ENCODE data around the gene GPSM3. TPM values are rescaled to one million over a fixed set of nuclear protein-coding genes. Genes with fewer than 3 reads are reported as not detected.
"Not testable (repeated sequence)": the region's sequence is repeated elsewhere in the genome, so short reads cannot be mapped to it uniquely, and the experiment has no call there.

Gene GPSM3
- total and polyA plus RNA-seq, 8 donors = 0.59 to 10.1 (median 4.5) TPM

- ATAC-seq = peak; percentile 86 to 93 (median 88)
- 0 to 1% methylated on average over 25 of the region's 25 CpGs for WGBS, 2 donors
- Histone ChIP-seq H3K9me3 (no peaks in the 10 kb centered on the region), H3K4me3 (peak overlapping the region in 3 of 4 donors; percentile 58 to 83 (median 58)), H3K36me3 (no peaks in the 10 kb centered on the region), H3K4me1 (peaks cover 0 to 18% (median 3%) of the 10 kb centered on the region in 3 donors), H3K27me3 (no peaks in the 10 kb centered on the region), H3K27ac (peak overlapping the region; percentile 99 to 100 (median 100))
- peak; percentile 88 for FAIRE-seq
- intact Hi-C loops (cut with DNase I) = no loop called here
- peak; percentile 45 to 66 (median 57) for TF ChIP-seq CTCF (IDR thresholded peaks at IDR 0.05)
- peak; percentile 100 for DNase-seq
Observed at GRCh38 chr6:32195652-32195901, 3.1 kb upstream of the GPSM3 start.

- no peak for TF ChIP-seq CTCF (IDR thresholded peaks at IDR 0.05)
- peak in 1 of 6 donors; percentile 61 for DNase-seq
- H3K4me1 ChIP-seq = peaks cover 0 to 18% (median 6%) of the 10 kb centered on the region in 3 donors
- peak overlapping the region; percentile 41 to 100 (median 92) for H3K27ac ChIP-seq
- peak overlapping the region in 2 of 4 donors; percentile 26 to 41 for H3K4me3 ChIP-seq
- no peaks in the 10 kb centered on the region for H3K9me3 ChIP-seq
- ATAC-seq = peak in 2 of 4 donors; percentile 5 to 8
- FAIRE-seq = no peak
- H3K27me3 ChIP-seq = no peaks in the 10 kb centered on the region
- no peaks in the 10 kb centered on the region for H3K36me3 ChIP-seq
- 17% methylated on average over 15 of the region's 15 CpGs for WGBS, 2 donors
- intact Hi-C loops (cut with DNase I) = no loop called here
Observed at GRCh38 chr6:32194825-32195651, 2.6 kb upstream of the GPSM3 start.

GRCh38 chr6:32194388-32194787 is 1.9 kb upstream of the GPSM3 start:
- 85 to 91% methylated on average over 4 of the region's 4 CpGs for WGBS, 2 donors
- TF ChIP-seq CTCF (IDR thresholded peaks at IDR 0.05) = no peak
- no peaks in the 10 kb centered on the region for H3K27me3 ChIP-seq
- intact Hi-C loops (cut with DNase I) = no loop called here
- no peak overlapping the region for H3K4me3 ChIP-seq
- H3K4me1 ChIP-seq = peaks cover 0 to 18% (median 6%) of the 10 kb centered on the region in 3 donors
- H3K36me3 ChIP-seq = no peaks in the 10 kb centered on the region
- H3K9me3 ChIP-seq = no peaks in the 10 kb centered on the region
- no peak for DNase-seq
- FAIRE-seq = no peak
- H3K27ac ChIP-seq = peak overlapping the region in 1 of 4 donors; percentile 85
- no peak for ATAC-seq

- Histone ChIP-seq H3K4me3 (peak overlapping the region in 1 of 4 donors; percentile 71), H3K4me1 (peaks cover 0 to 18% (median 6%) of the 10 kb centered on the region in 3 donors), H3K27ac (peak overlapping the region in 2 of 4 donors; percentile 44 to 92)
- intact Hi-C loops (cut with DNase I); H3K9me3 ChIP-seq; ATAC-seq; H3K36me3 ChIP-seq; H3K27me3 ChIP-seq; FAIRE-seq: not testable (repeated sequence)
- WGBS, 2 donors = 76 to 88% methylated on average over 13 of the region's 13 CpGs
- peak in 1 of 6 donors; percentile 11 for DNase-seq
Observed at GRCh38 chr6:32193096-32193495, 653 bp upstream of the GPSM3 start.

GRCh38 chr6:32191696-32192607 is 491 bp downstream of the GPSM3 start:
- Histone ChIP-seq H3K36me3 (no peaks in the 10 kb centered on the region), H3K9me3 (no peaks in the 10 kb centered on the region), H3K4me3 (peak overlapping the region in 1 of 4 donors; percentile 71), H3K27me3 (no peaks in the 10 kb centered on the region), H3K4me1 (peaks cover 0 to 14% (median 6%) of the 10 kb centered on the region in 3 donors), H3K27ac (peak overlapping the region in 2 of 4 donors; percentile 71 to 92)
- FAIRE-seq = no peak
- TF ChIP-seq CTCF (IDR thresholded peaks at IDR 0.05) = no peak
- WGBS, 2 donors = 69 to 76% methylated on average over 13 to 15 of the region's 15 CpGs
- peak in 3 of 6 donors; percentile 38 to 69 (median 46) for DNase-seq
- ATAC-seq = no peak
- intact Hi-C loops (cut with DNase I) = no loop called here
